HG03457 (cell line): ENCODE results near the gene IL9R.
"Not testable (repeated sequence)": the region's sequence is repeated elsewhere in the genome, so short reads cannot be mapped to it uniquely, and the experiment has no call there.

Experiments used
- ATAC-seq: cut with Tn5 transposase; IDR thresholded peaks from one replicate; pipeline ENCODE4 v1.9.1; 2021; ENCODE audit warnings: moderate number of reproducible peaks; ENCODE audit not compliant: unreplicated experiment

Gene IL9R

DNA sequence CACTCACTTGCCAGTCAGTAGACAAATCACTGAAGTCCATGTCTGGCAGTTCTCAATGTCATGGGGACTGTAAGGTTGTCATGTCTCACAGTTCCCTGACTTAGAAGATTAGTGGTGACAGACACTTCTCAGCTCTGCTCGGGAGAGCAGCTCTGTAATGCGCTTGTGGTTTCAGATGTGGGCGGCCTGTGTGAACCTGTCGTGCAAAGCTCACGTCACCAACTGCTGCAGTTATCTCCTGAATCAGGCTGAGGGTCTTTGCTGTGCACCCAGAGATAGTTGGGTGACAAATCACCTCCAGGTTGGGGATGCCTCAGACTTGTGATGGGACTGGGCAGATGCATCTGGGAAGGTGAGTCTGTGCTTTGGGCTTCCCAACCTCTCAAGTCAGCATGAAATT is at the start of gene IL9R:
Gene IL9R, plus strand, starts transcription at position 261 of the 400 bp plus-strand sequence. Its CDS starts 64 bp downstream, at position 325.
- peak; percentile 75 for ATAC-seq

DNA sequence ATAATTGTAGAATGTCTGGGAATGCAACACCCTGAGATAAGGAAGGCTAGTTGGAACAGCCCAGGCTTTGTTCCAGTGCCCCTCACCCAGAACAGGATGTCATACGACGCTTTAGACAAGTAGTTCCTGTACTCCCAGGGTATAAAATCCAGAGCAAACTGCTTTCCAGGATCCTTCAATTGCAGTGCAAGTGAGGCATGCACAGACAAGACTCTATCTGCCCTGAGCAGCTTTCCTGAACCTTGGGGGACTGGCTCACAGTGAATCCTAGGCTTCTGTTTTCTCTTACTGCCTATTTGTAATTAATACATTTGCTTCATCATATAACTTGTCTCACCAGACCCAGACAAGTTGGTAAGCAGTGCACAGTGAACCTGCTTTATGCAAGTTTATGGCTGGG is 48.4 kb upstream of the IL9R start:
- no peak for ATAC-seq

GRCh38 chrX:155951237-155951789 is 46.2 kb upstream of the IL9R start:
- ATAC-seq: no peak

DNA sequence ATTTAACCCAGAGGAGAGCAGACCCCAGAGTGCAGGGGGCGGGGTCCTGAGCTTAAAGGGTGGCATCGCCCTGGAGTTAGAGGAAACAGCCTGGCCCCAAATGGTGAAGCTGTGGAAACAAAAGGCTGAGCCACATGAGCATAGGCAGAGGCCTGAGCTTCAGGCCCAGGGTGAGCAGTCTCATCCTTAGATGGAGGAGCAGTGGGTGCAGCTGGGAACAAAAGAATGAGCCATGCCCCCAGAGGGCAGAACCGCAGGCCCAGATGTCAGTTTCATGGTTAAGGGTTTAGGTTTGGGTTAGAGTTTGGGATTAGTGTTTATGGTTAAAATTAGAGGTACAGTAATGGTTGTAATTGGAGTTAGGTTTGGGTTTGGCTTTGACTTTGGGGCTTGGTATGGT is 44.4 kb upstream of the IL9R start:
- ATAC-seq: no peak

GRCh38 chrX:155954793-155955192 is 42.7 kb upstream of the IL9R start:
- ATAC-seq: no peak

- no peak for ATAC-seq
Observed at GRCh38 chrX:155956099-155956498, 41.4 kb upstream of the IL9R start.

DNA sequence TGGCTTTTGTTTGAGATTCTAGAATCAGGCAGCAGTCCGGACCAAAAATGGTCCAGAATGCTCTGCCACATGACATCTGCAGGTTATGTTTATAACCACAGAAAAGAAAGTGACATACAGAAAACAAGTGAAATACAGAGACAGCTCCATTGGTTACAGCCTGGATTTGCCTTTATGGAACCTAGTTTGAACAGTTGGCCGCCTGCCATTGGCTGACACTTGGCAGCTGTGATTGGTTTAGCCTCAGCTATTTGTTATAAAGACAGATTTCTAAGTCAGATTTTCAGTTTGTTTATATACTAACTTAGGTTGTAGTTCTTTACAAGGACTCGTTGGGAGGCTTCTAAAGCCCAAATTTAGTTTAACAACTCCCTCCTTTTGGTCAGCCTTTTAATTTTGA is 40.8 kb upstream of the IL9R start:
- no peak for ATAC-seq

DNA sequence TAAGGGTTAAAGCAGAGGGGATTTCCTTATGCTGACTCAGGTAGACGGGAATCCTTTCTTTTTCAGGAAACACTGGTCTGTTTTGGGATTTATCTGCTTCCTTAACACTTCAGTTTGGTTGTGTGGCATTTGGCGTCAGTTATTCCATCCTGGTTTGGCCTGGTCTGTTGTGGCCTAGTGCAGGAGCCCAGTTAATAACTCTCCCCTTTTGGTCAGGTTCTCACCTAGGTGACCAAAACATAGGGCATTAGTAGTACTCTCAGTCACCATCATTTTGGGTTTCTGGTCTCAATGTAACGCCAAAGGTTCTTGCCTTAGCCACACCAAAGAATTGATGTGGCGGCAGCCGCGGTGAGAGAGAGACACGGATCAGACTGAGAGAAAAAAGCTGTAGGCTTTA is 39.7 kb upstream of the IL9R start:
- no peak for ATAC-seq

DNA sequence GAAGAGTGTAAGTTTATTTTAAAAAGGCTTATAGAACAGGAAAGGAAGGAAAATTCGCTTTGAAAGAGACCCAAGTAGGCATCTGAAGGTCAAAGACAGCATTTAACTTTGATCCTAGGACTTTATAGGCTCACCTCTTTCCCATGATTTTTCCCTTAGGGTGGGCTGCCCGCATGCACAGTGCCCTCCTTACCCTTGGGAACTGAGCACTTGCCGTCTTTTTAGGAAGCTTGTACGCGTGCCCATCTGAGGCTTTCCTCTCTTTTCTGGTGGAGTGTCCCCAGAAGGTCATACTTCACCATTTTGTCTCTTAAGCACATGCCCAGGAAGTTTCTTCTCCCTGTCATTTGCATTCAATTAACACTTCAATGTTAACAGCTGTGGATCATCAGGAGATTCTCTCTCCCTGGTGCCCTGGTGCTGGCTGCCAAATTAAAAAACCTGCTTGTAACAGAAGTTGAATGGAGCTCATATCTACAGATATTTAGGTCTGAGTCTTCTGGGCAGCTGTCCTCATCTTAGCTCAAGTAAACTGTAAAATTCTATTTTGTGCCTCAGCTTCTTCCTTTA is 38.4 kb upstream of the IL9R start:
- no peak for ATAC-seq

- no peak for ATAC-seq
Observed at GRCh38 chrX:155962906-155963305, 34.6 kb upstream of the IL9R start.

- no peak for ATAC-seq
Observed at GRCh38 chrX:155966876-155967275, 30.6 kb upstream of the IL9R start.

- no peak for ATAC-seq
Observed at GRCh38 chrX:155967653-155968325, 29.7 kb upstream of the IL9R start.

DNA sequence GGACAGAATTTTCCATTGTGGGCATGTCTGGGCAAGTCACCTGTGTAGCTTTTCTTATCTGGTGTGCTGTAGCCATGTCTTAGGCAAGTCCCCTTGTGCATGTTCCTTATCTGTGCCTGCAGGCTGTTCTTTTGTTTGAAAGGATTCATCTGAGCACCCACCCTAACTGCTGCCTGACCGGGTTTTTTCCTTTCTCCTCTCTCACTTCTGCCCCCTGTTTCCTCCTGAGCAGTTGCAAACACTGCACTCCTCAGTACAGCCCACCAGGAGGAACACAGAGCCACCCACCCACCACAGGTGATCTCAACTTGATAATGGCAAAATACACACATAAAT is 29.2 kb upstream of the IL9R start:
- no peak for ATAC-seq

- no peak for ATAC-seq
Observed at GRCh38 chrX:155968791-155969190, 28.7 kb upstream of the IL9R start.

DNA sequence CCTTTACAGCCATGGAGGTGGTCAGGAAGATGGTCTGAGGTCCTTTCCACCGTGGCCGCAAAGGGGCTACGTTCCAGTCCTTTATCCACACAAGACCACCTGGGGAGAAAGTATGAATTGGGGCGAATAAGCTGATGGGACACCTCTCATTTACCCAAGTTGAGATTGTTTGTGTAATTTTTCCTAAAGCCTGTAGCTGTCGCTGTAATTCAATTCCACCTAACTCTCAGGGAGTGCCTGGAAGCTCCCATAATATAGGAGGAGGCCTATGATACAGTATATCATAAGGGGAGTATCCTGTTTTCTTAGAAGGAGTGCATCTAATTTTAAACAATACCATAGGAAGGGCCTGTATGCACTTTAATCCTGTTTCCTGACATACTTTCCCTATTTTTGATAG is 25.8 kb upstream of the IL9R start:
- not testable (repeated sequence) for ATAC-seq

GRCh38 chrX:155972241-155972640 is 25.3 kb upstream of the IL9R start:
- not testable (repeated sequence) for ATAC-seq

- no peak for ATAC-seq
Observed at GRCh38 chrX:155983326-155983725, 14.2 kb upstream of the IL9R start.

DNA sequence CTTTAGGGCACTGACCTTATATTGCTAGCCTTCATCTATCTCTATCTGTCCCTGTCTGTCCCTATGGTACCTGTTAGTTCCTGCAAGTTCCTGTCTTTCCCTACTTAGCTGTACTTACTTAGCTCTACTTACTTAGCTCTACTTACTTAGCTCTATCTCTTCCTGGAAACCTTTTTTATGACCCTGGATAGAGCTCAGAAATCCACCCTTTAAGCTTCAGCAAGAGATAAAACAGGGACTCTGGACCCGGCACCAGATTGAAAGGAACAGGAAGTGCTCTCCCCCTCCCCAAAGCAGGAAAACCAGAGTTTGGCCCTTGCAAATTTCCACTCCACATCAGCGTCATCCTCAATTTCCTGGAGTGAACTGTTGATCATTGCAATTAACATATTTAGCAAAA is 12.3 kb upstream of the IL9R start:
- no peak for ATAC-seq

DNA sequence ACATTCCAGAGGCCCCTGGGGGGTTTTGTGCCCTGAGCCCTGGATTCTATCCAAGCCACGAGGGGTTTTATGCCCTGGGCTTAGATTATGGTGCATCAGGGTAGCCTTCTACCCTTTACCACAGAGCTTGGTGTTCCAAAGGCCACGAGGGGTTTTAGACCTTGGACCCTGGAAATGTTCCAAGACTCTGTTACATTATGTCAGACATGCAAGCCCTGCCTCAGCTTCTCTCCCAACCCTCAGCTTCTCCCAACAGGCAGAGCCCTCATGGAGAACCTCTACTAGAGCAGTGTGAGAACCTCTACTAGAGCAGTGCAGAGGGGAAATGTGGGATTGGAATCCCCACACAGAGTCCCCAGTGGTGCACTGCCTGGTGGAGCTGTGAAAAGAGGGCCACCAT is 10.5 kb upstream of the IL9R start:
- not testable (repeated sequence) for ATAC-seq

DNA sequence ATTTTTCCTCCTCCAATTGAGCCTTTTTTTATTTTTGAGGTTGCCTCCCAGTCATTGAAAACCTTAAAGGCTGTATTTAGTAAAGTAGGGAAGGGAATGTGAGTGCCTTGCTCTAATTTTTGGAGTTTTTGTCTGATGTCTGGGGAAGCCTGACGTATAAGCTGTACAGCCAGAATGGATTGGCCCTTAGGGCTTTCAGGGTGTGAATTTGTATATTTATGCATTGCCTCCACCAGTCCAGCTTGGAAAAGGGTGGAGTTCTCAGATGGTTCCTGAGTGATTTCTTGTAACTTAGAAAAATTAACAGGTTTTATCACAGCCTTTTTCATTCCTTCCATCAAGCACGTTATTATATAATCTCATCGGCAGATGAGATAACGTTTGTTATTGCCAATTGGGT is 8.6 kb upstream of the IL9R start:
- no peak for ATAC-seq

DNA sequence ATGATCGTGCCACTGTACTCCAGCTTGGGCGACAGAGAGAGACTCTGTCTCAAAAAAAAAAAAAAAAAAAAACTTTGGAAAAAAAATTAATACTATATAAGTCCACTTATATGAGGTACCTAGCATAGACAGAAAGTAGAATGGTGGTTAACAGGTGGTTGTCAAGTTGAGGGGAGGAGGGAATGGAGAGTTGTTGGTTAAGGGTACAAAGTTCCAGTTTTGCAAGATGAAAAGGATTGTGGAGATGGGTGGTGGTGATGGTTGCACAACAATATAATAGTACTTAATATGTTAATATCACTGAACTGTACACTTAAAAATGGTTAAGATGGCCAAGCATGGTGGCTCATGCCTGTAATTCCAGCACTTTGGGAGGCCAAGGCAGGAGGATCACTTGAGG is 4.1 kb upstream of the IL9R start:
- ATAC-seq: no peak

- ATAC-seq: no peak
Observed at GRCh38 chrX:155995321-155995875, 2.1 kb upstream of the IL9R start.
